Stimulated activated CD8-positive, alpha-beta memory T cell treated with anti-CD3 and anti-CD28 coated beads, Interleukin-12 subunit alpha, Interleukin-12 subunit beta, amount 100 ng/mL, for 24 hours (primary cell): ENCODE results near the gene CDH1.

Source experiments
- DNase-seq: peaks from one replicate; pipeline ENCODE4 v3.0.0-alpha.2; 2020; ENCODE audit errors: extremely low read depth

CDH1 gene

GRCh38 chr16:68850481-68850880, 113.4 kb downstream of the CDH1 start:
- DNase-seq = no peak

- no peak for DNase-seq
These were observed 114.5 kb downstream of the CDH1 start for GRCh38 chr16:68851601-68852000.

DNA sequence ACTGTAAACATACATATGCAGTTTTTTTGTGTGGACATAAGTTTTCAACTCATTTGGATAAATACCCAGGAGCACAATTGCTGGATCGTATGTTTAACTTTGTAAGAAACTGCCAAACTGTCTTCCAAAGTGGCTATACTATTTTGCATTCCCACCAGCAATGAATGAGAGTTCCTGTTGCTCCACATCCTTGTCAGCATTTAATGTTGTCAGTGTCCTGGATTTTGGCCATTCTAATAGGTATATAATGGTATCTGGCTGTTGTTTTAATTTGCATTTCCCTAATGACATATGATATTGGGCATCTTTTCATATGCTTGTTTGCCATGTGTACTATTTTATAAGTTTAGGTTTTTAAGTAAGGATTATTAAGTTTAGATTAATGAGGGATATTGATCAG, 120.4 kb downstream of the CDH1 start:
- no peak for DNase-seq

DNA sequence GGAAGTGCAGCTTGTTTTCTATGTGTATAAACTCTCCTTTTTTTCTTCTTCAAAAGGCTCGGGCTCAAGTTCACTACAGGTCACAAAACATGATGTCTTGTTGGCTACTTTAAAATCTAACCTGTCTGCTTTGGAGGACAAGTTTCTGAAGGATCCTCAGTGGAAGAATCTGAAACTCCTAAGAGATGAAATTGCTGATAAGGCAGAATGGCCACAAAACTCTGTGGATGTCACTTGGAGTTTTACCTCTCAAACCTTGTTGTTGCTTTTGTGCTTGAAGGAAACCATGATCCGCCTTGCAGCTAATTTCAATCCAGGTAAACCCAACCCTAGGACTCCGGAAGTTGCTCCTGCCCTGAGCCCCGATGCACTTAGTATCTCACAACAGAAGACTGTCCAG, 122.7 kb downstream of the CDH1 start:
- DNase-seq = no peak

DNA sequence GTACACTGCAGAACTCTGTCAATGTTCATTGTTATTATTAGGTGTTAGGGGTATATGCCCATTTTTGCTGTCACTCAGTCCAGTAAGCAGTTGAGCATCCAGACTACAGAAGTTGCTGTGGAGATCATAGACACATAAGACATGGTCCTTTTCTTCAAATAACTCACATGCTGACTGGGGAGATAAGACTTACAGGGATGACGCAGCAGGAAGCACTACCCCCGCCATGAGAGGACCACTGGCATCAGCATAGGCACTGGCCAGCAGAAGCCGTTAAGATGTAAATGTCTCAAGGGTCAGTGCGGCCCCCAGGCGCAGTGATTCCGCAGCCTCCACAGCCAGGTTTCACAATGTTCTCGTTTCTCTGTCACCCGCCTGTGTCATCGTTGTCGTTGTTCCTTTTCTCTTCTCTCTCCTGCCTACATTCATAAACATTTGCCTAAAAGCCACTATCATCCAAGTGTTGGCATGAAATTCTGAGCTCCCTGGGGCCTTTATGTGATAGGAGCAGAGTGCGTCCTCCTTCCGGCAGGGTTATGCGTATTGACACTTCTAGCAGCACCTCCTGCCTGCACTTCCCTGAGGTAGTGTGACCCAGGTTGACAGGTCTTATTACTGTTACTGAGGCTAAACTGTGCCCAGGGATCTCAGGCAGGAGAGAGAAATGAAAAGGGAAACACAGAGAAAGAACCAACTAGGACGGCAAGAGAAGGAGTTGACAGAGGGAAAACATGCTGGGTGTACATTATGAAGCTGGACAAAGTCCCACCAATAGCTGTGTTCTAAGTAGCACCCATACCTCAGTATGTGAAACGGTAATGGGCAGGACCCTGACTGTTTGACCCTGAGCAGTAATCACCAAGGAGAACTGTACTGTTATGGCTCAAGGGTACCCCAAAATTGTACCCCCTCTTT, 124.1 kb downstream of the CDH1 start:
- no peak for DNase-seq

GRCh38 chr16:68866933-68867332, 129.8 kb downstream of the CDH1 start:
- DNase-seq = no peak

GRCh38 chr16:68869492-68870088, 132.5 kb downstream of the CDH1 start:
- no peak for DNase-seq

- no peak for DNase-seq
These were observed 136.8 kb downstream of the CDH1 start for GRCh38 chr16:68873635-68874471.

GRCh38 chr16:68875871-68876270, 138.8 kb downstream of the CDH1 start:
- no peak for DNase-seq

- DNase-seq = no peak
These were observed 146.6 kb downstream of the CDH1 start for GRCh38 chr16:68883685-68884084.

DNA sequence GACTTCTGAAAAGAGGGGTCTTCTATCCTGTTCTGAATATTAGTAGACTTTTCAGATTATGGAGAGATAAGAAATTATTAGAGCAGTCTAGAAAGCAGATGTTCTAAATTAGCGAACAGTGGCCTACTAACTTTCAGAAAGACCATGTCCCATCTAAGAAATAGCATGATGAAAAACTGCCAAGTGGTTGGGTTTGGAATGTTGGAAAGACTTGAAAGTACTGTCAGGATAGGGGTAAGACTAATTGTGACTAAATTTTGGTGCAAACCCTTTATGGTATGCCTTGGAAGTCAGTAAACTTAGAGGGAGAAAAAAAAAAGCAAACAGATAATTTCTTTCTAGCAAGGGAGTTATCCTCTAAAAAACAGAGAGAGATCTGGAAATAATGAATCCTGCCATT, 147.3 kb downstream of the CDH1 start:
- no peak for DNase-seq
